Caco-2 (cell line): Measurements from ENCODE around the gene CRY2. TPM values are rescaled to one million over a fixed set of nuclear protein-coding genes. Genes with fewer than 3 reads are reported as not detected.

Experiments
- BruUV-seq: library from RNA; stranded (reverse); fragments of 400-500 nt; replicated peaks from 2 replicates; lab custom pipeline; 2021; lab: Mats Ljungman, UMichigan
- CTCF ChIA-PET: fragments of 300-600 bp; sonication (Branson Sonifier 250); formaldehyde crosslinking; loops from one replicate; lab custom pipeline; 2022; ENCODE audit warnings: antibody characterized with exemption; lab: Charles Lee
- POLR2A ChIA-PET: fragments of 300-600 bp; sonication (Branson Sonifier 250); formaldehyde crosslinking; loops from one replicate; lab custom pipeline; 2022; ENCODE audit warnings: antibody characterized with exemption; lab: Charles Lee
- DNase-seq, 2 experiments: peaks; one replicate each; pipeline versions ENCODE4 v3.0.0 to v3.0.0-alpha.2; 2020 to 2022
- H3K27me3 ChIP-seq: replicated peaks from 2 replicates; pipeline ENCODE4 v1.6.0; 2011; ENCODE audit warnings: low read length; ENCODE audit not compliant: control insufficient read depth, insufficient read depth
- H3K36me3 ChIP-seq: 2 replicates; pipeline ENCODE4 v1.5.1; 2011; ENCODE audit warnings: low read length; ENCODE audit not compliant: control insufficient read depth, insufficient read depth
- H3K4me1 ChIP-seq: fragments of 250-450 bp; sonication (Bioruptor Pico); 2 replicates; pipeline ENCODE4 v1.5.1; 2020; ENCODE audit warnings: mild to moderate bottlenecking
- H3K4me3 ChIP-seq: 2 replicates; pipeline ENCODE4 v1.5.1; 2011; ENCODE audit warnings: low read depth, mild to moderate bottlenecking, control low read depth, low read length
- H3K9me3 ChIP-seq: fragments of 250-450 bp; sonication (Bioruptor Pico); 2 replicates; pipeline ENCODE4 v1.5.1; 2020; ENCODE audit warnings: mild to moderate bottlenecking, moderate library complexity
- H3K27ac Mint-ChIP-seq: one replicate; pipeline ENCODE4 v1.8.0; 2022; ENCODE audit warnings: mixed read lengths; ENCODE audit not compliant: unreplicated experiment
- H3K27me3 Mint-ChIP-seq: one replicate; pipeline ENCODE4 v1.8.0; 2022; ENCODE audit warnings: mixed read lengths; ENCODE audit not compliant: insufficient read depth, unreplicated experiment
- H3K36me3 Mint-ChIP-seq: one replicate; pipeline ENCODE4 v1.8.0; 2022; ENCODE audit warnings: mild to moderate bottlenecking, mixed read lengths; ENCODE audit not compliant: insufficient read depth, unreplicated experiment
- H3K4me1 Mint-ChIP-seq: one replicate; pipeline ENCODE4 v1.8.0; 2022; ENCODE audit warnings: low read depth, mixed read lengths; ENCODE audit not compliant: unreplicated experiment
- H3K4me3 Mint-ChIP-seq: one replicate; pipeline ENCODE4 v1.8.0; 2022; ENCODE audit warnings: mild to moderate bottlenecking, moderate library complexity, mixed read lengths; ENCODE audit not compliant: unreplicated experiment
- H3K9me3 Mint-ChIP-seq: one replicate; pipeline ENCODE4 v1.8.0; 2022; ENCODE audit warnings: mixed read lengths; ENCODE audit not compliant: unreplicated experiment
- intact Hi-C: fragments of 100-400 bp; cut with micrococcal nuclease; formaldehyde crosslinking; loops from one replicate; pipeline ENCODE4 v1.10.0; 2022; ENCODE audit not compliant: unreplicated experiment
- total RNA-seq: library from RNA; stranded (reverse); gene quantifications from 2 replicates; pipeline ENCODE4 v1.2.3, GENCODE V29; 2022
- TF ChIP-seq, protein P1 (sequence below), 2 experiments: fragments of 200-600 bp in 1 of 2; IDR thresholded peaks; 1 replicate in 1 of 2; 2 replicates in 1 of 2; pipeline versions ENCODE4 v1.5.1 to v1.8.0; 2011 to 2022; ENCODE audit warnings: antibody characterized with exemption in 1 of 2, control low read depth in 1 of 2, inconsistent platforms in 1 of 2, low read depth in 1 of 2, low read length in 1 of 2, mild to moderate bottlenecking in 1 of 2, moderate library complexity in 1 of 2; ENCODE audit not compliant: insufficient read depth in 1 of 2, severe bottlenecking in 1 of 2, unreplicated experiment in 1 of 2

CRY2 gene
- total RNA-seq, 1 experiment from 2014 or later, result 28.5 TPM

DNA sequence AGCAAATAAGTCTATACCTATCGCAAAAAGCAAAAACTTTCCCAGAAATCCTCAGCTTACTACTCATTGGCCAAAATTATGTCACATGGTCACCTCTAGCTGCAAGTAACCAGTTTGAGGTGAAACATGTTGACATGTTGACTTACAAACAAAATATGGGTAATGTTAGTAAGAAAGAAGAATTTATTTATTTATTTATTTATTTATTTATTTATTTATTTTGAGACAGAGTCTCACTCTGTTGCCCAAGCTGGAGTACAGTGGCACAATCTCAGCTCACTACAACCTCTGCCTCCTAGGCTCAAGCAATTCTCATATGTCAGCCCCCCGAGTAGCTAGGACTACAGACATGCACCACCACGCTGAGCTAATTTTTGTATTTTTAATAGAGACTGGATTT, 47.7 kb upstream of the CRY2 start:
- Histone ChIP-seq H3K27me3 (no peaks in the 10 kb centered on the region), H3K4me1 (0 out of 2 replicates have a peak, but pooled peaks cover 4% of the 10 kb centered on the region), H3K9me3 (no peaks in the 10 kb centered on the region), H3K4me3 (no peak overlapping the region), H3K36me3 (no peaks in the 10 kb centered on the region)
- Mint-ChIP-seq H3K27ac (no peak overlapping the region), H3K4me1 (no peaks in the 10 kb centered on the region), H3K9me3 (no peaks in the 10 kb centered on the region), H3K27me3 (no peaks in the 10 kb centered on the region), H3K36me3 (peaks cover 5% of the 10 kb centered on the region), H3K4me3 (no peak overlapping the region)
- ChIA-PET CTCF (interaction anchor here (0.6 to 1.4 kb wide), 3 partner anchors 28 to 481 kb away, joined by 5 to 10 read pairs (median 8); no protein-coding TSS in a partner anchor), POLR2A (interaction anchor here (1.1 kb wide), 1 partner anchor 81 kb away, joined by 3 read pairs; no protein-coding TSS in a partner anchor)
- no TSS peak for BruUV-seq
- no peak for DNase-seq
- intact Hi-C loops, result no loop called here
- TF ChIP-seq, protein P1, sequence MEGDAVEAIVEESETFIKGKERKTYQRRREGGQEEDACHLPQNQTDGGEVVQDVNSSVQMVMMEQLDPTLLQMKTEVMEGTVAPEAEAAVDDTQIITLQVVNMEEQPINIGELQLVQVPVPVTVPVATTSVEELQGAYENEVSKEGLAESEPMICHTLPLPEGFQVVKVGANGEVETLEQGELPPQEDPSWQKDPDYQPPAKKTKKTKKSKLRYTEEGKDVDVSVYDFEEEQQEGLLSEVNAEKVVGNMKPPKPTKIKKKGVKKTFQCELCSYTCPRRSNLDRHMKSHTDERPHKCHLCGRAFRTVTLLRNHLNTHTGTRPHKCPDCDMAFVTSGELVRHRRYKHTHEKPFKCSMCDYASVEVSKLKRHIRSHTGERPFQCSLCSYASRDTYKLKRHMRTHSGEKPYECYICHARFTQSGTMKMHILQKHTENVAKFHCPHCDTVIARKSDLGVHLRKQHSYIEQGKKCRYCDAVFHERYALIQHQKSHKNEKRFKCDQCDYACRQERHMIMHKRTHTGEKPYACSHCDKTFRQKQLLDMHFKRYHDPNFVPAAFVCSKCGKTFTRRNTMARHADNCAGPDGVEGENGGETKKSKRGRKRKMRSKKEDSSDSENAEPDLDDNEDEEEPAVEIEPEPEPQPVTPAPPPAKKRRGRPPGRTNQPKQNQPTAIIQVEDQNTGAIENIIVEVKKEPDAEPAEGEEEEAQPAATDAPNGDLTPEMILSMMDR (IDR thresholded peaks at IDR 0.05; ENCODE audit: insufficient read depth in 1 of 2, low read depth in 1 of 2, low read length in 1 of 2, severe bottlenecking in 1 of 2, unreplicated experiment in 1 of 2), result no peak

DNA sequence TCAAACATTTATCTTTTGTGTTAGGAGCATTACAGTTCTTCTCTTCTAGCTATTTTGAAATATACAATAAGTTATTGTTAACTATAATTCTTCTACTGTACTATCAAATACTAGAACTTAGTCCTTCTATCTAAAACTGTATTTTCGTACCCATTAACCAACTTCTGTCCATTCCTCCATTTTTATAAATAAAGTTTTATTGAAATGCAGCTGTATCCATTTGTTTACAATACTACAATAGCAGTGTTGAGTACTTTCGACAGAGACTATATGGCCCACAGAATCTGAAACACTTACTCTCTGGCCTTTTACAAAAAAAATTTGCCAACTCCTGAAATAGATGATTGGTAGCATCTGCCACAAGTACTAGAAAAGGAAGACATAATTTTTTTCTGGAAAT, 47.0 kb upstream of the CRY2 start:
- no peaks in the 10 kb centered on the region for H3K27me3 Mint-ChIP-seq
- CTCF ChIA-PET, result no interaction called here
- no peaks in the 10 kb centered on the region for H3K9me3 Mint-ChIP-seq
- H3K9me3 ChIP-seq, result no peaks in the 10 kb centered on the region
- no peak overlapping the region for H3K4me3 ChIP-seq
- 0 out of 2 replicates have a peak, but pooled peaks cover 4% of the 10 kb centered on the region for H3K4me1 ChIP-seq
- no TSS peak for BruUV-seq
- no peaks in the 10 kb centered on the region for H3K36me3 ChIP-seq
- H3K36me3 Mint-ChIP-seq, result peaks cover 12% of the 10 kb centered on the region
- H3K4me1 Mint-ChIP-seq, result no peaks in the 10 kb centered on the region
- intact Hi-C loops, result no loop called here
- no peak for DNase-seq
- H3K4me3 Mint-ChIP-seq, result no peak overlapping the region
- POLR2A ChIA-PET, result no interaction called here
- no peak overlapping the region for H3K27ac Mint-ChIP-seq
- TF ChIP-seq, protein P1 (IDR thresholded peaks at IDR 0.05; ENCODE audit: insufficient read depth in 1 of 2, low read depth in 1 of 2, low read length in 1 of 2, severe bottlenecking in 1 of 2, unreplicated experiment in 1 of 2), result no peak
- H3K27me3 ChIP-seq, result no peaks in the 10 kb centered on the region

DNA sequence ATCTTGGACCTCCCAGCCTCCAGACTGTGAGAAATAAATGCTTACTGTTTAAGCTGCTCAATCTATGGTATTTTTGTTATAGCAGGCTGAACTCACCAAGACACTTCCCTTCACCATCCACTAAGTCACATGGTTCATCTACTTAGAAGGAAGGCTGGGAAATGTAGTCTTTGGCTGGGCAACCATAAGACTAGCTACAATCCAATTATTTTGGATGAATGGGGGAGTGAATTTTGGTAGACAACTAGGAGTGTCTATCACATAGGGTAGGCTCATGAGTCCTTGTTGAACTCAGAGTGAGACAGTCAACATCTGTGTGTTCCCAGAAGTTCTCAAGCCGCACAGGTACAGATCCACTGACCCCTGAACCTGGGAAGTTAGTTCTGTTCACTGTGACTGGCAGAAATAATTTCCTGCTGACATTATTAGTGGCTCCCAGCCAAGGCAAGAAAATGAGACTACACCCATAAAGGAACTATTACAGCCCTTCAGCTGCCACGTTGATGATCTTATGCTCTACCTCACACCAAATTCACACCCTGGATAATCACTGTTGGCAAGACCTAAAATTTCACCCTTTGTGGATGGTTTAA, 45.5 kb upstream of the CRY2 start:
- no peak overlapping the region for H3K4me3 Mint-ChIP-seq
- intact Hi-C loops, result no loop called here
- BruUV-seq, result no TSS peak
- POLR2A ChIA-PET, result no interaction called here
- no peak overlapping the region for H3K4me3 ChIP-seq
- H3K4me1 ChIP-seq, result peaks cover 17% of the 10 kb centered on the region
- TF ChIP-seq, protein P1 (IDR thresholded peaks at IDR 0.05; ENCODE audit: insufficient read depth in 1 of 2, low read depth in 1 of 2, low read length in 1 of 2, severe bottlenecking in 1 of 2, unreplicated experiment in 1 of 2), result no peak
- CTCF ChIA-PET, result no interaction called here
- no peaks in the 10 kb centered on the region for H3K9me3 ChIP-seq
- H3K36me3 Mint-ChIP-seq, result peaks cover 15% of the 10 kb centered on the region
- no peak for DNase-seq
- H3K27ac Mint-ChIP-seq, result no peak overlapping the region
- no peaks in the 10 kb centered on the region for H3K27me3 ChIP-seq
- H3K36me3 ChIP-seq, result no peaks in the 10 kb centered on the region
- H3K27me3 Mint-ChIP-seq, result no peaks in the 10 kb centered on the region
- H3K4me1 Mint-ChIP-seq, result peaks cover 7% of the 10 kb centered on the region
- H3K9me3 Mint-ChIP-seq, result no peaks in the 10 kb centered on the region
